ENCODE results near the gene C19orf25.

- TF ChIP-seq CTCF (IDR thresholded peaks at IDR 0.05) (no peak), POLR2AphosphoS5 (IDR thresholded peaks at IDR 0.05) (no peak), POLR2A (IDR thresholded peaks at IDR 0.05; ENCODE audit: low read depth) (no peak), EP300 (IDR thresholded peaks at IDR 0.05) (no peak)
Measured at GRCh38 chr19:1427221-1427920, 51.6 kb downstream of the C19orf25 start.

Data from esophagus muscularis mucosa (tissue), 4 donors.